Mesothelial cell of epicardium (in vitro differentiated cells): ENCODE results near the gene SRMS. TPM values are rescaled to one million over a fixed set of nuclear protein-coding genes. Genes with fewer than 3 reads are reported as not detected.

Source experiments
- DNase-seq, 2 experiments: peaks; one replicate each; pipeline ENCODE4 v3.0.0; 2021; ENCODE audit warnings: low spot score in 2 of 2; ENCODE audit not compliant: unreplicated experiment in 2 of 2
- H3K27ac Mint-ChIP-seq: 2 replicates; pipeline ENCODE4 v1.8.0; 2021; ENCODE audit warnings: mixed read lengths
- H3K27me3 Mint-ChIP-seq: 2 replicates; pipeline ENCODE4 v1.8.0; 2021; ENCODE audit warnings: low read depth, mixed read lengths
- H3K36me3 Mint-ChIP-seq: 2 replicates; pipeline ENCODE4 v1.8.0; 2021; ENCODE audit warnings: mixed read lengths
- H3K4me1 Mint-ChIP-seq: 2 replicates; pipeline ENCODE4 v1.8.0; 2021; ENCODE audit warnings: mixed read lengths
- H3K4me3 Mint-ChIP-seq: 2 replicates; pipeline ENCODE4 v1.8.0; 2021; ENCODE audit warnings: mild to moderate bottlenecking, moderate library complexity, mixed read lengths
- H3K9me3 Mint-ChIP-seq: 2 replicates; pipeline ENCODE4 v1.8.0; 2021; ENCODE audit warnings: mixed read lengths
- total RNA-seq: library from RNA; stranded (reverse); gene quantifications from 3 replicates; pipeline ENCODE4 v1.2.1, GENCODE V29; 2021
- TF ChIP-seq, protein P1 (sequence below): fragments of 200-600 bp; sonication (generic); IDR thresholded peaks from one replicate; pipeline ENCODE4 v1.5.0; 2021; ENCODE audit warnings: antibody characterized with exemption; ENCODE audit not compliant: unreplicated experiment

The SRMS gene
- total RNA-seq, 1 donor from 2014 or later = not detected

DNA sequence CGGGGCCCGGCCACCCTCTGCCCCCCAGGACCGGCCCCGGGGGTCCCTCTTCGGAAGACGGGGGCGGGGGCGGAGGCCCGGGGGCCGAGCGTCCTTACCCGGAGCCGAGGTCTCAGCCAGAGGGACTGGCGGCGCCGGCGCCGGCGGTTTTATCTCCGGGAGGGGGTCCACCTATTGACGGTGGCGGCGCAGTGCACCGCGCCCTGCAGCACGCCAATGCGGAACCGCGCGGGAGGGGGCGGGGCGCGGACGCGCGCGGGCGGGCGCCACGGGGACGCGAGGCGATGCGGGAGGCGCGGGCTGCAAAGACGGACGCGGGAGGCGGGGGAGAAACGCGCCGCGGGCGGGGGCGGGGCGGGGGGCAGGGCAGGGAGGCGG lies 48.6 kb downstream of the SRMS start, which contains the start of gene EEF1A2:
Gene EEF1A2 (minus strand): TSS at position 124 of the 378 bp plus-strand sequence. CDS start 1,320 bp downstream, outside the sequence.
- Mint-ChIP-seq H3K27ac (no peak within 1 kb of the TSS), H3K9me3 (peaks cover under 1% of the 10 kb centered on the region), H3K36me3 (no peaks in the 10 kb centered on the region), H3K27me3 (peaks cover 51% of the 10 kb centered on the region), H3K4me3 (peak within 1 kb of the TSS; percentile 43), H3K4me1 (peaks cover 4% of the 10 kb centered on the region)
- no peak for DNase-seq
- TF ChIP-seq, protein P1, sequence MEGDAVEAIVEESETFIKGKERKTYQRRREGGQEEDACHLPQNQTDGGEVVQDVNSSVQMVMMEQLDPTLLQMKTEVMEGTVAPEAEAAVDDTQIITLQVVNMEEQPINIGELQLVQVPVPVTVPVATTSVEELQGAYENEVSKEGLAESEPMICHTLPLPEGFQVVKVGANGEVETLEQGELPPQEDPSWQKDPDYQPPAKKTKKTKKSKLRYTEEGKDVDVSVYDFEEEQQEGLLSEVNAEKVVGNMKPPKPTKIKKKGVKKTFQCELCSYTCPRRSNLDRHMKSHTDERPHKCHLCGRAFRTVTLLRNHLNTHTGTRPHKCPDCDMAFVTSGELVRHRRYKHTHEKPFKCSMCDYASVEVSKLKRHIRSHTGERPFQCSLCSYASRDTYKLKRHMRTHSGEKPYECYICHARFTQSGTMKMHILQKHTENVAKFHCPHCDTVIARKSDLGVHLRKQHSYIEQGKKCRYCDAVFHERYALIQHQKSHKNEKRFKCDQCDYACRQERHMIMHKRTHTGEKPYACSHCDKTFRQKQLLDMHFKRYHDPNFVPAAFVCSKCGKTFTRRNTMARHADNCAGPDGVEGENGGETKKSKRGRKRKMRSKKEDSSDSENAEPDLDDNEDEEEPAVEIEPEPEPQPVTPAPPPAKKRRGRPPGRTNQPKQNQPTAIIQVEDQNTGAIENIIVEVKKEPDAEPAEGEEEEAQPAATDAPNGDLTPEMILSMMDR = no peak

GRCh38 chr20:63497946-63498935 lies 49.3 kb downstream of the SRMS start:
- H3K4me3 Mint-ChIP-seq = peak overlapping the region; percentile 43
- H3K9me3 Mint-ChIP-seq = no peaks in the 10 kb centered on the region
- H3K27ac Mint-ChIP-seq = no peak overlapping the region

DNA sequence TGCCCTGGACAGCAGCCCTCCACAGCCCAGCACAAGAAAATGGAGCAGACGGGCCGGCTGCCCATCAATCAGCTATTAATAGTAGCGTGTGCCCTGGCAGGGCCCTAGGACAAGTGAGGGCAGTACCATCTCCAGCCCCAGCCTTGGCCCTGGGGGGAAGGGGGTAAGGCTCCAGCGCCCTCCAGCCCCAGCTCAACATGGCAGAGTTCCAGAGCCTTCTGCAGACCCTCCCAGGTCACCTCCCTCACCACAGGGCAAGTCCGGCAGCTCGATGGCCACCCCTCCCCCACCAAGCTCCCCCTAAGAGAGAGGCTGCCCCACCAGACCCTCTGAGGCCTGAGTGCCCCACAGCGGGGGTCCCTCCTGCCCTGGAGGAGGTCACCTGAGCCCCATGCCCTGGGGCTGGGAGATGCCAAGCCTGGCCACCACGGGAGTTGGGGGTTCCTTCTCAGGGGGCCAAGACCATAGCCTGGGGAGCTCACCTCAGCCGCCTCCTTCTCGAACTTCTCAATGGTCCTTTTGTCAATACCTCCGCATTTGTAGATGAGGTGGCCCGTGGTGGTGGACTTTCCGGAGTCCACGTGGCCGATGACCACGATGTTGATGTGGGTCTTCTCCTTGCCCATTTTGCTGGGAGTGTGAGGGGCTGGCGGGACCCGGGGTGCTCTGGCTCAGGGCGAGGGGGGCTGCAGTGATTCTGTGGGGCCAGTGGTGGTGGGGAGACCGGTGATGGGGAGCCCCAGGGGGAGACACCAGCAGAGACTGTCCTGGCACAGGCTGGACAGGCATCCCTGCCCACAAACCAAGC lies 50.2 kb downstream of the SRMS start:
- Mint-ChIP-seq H3K27me3 (peaks cover 46% of the 10 kb centered on the region), H3K4me3 (no peak overlapping the region), H3K27ac (no peak overlapping the region), H3K4me1 (peaks cover 4% of the 10 kb centered on the region), H3K9me3 (no peaks in the 10 kb centered on the region), H3K36me3 (no peaks in the 10 kb centered on the region)
- DNase-seq = no peak
- TF ChIP-seq, protein P1 = no peak

More at GRCh38 chr20:63497946-63498935, 49.3 kb downstream of the SRMS start:
- Mint-ChIP-seq H3K36me3 (no peaks in the 10 kb centered on the region), H3K4me1 (peaks cover 4% of the 10 kb centered on the region), H3K27me3 (peaks cover 46% of the 10 kb centered on the region)
- no peak for DNase-seq
- TF ChIP-seq, protein P1 = no peak

DNA sequence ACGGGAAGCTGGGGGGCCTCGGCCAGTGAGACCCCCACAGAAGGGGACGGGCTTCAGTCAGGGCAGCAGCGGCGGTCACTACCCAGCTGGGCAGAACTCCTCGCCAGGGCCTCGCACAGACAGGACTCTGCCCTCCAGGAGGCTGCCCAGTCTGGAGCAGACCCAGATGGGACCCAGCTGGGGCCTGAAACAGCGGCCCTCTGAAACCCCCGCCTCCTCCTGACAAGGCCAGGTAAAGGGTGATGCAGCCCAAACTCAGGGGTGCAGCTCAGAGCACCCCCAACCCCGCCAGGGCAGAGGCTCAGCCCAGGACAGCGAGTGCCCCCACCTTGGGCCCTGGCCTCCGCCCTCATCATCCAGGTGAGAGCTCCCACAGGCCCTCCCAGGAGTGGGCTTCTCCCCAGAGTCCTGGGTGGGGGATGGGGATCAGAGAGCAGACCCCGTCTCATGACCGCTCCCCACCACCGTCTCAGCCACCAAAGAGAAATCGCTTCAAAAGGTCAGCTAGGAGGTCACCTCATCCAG lies 50.9 kb downstream of the SRMS start:
- Mint-ChIP-seq H3K4me3 (no peak overlapping the region), H3K36me3 (no peaks in the 10 kb centered on the region), H3K4me1 (peaks cover 4% of the 10 kb centered on the region), H3K27me3 (peaks cover 46% of the 10 kb centered on the region), H3K9me3 (no peaks in the 10 kb centered on the region), H3K27ac (no peak overlapping the region)
- TF ChIP-seq, protein P1 = no peak
- DNase-seq = no peak

DNA sequence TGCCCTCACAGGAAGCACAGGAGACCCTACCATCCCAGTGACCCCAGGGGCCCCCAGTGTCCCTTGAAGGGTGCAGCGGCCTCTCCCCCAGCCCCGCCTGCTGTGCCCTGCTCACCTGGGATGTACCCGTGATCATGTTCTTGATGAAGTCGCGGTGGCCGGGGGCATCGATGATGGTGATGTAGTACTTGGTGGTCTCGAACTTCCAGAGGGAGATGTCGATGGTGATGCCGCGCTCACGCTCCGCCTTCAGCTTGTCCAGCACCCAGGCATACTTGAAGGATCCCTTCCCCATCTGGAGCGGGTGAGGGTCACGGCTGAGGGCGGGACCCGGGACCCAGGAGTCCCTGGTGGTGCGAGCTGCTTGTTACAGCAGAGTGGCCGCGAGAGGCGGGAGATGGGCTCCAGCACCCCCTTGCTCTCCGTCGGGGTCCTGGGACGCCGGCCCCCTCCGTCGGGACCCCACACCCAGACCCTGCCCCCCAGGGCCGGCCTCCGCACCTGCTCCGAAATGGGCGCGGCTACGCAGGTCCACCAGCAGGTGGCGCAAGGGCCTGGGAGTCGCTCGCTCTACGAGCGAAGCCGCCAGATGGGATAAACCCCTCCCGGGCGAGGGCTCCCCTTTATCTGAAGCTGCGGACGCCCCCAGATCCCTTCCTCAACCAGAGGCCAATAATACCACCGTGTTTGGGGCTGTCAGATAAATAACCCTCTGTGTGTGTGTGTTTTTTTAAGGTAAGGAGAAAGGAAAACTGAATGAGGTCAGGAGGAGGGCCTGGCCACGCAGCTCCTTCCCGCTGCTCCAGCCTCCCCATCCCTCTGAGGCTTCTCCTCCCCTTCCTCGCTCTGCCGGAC lies 51.6 kb downstream of the SRMS start:
- peak overlapping the region; percentile 34 for H3K4me3 Mint-ChIP-seq
- H3K27ac Mint-ChIP-seq = no peak overlapping the region
- TF ChIP-seq, protein P1 = peak; percentile 97
- no peaks in the 10 kb centered on the region for H3K9me3 Mint-ChIP-seq
- peaks cover 47% of the 10 kb centered on the region for H3K27me3 Mint-ChIP-seq
- H3K4me1 Mint-ChIP-seq = peaks cover 4% of the 10 kb centered on the region
- peak; percentile 73 to 80 for DNase-seq
- no peaks in the 10 kb centered on the region for H3K36me3 Mint-ChIP-seq
